HL-60/S4 treated with phorbol 12-myristate 13-acetate at 8.2 ng/mL for 4 days and 3 days (cell line): ENCODE data around the gene PLBD2.
"Not testable (repeated sequence)": the region's sequence is repeated elsewhere in the genome, so short reads cannot be mapped to it uniquely, and the experiment has no call there.

Experiments
- in situ Hi-C: fragments of 300-500 bp; cut with MboI; formaldehyde crosslinking; loops from 2 replicates; pipeline ENCODE4 v1.15.0; 2022; ENCODE audit warnings: low sequenced_read_pairs

The PLBD2 gene

DNA sequence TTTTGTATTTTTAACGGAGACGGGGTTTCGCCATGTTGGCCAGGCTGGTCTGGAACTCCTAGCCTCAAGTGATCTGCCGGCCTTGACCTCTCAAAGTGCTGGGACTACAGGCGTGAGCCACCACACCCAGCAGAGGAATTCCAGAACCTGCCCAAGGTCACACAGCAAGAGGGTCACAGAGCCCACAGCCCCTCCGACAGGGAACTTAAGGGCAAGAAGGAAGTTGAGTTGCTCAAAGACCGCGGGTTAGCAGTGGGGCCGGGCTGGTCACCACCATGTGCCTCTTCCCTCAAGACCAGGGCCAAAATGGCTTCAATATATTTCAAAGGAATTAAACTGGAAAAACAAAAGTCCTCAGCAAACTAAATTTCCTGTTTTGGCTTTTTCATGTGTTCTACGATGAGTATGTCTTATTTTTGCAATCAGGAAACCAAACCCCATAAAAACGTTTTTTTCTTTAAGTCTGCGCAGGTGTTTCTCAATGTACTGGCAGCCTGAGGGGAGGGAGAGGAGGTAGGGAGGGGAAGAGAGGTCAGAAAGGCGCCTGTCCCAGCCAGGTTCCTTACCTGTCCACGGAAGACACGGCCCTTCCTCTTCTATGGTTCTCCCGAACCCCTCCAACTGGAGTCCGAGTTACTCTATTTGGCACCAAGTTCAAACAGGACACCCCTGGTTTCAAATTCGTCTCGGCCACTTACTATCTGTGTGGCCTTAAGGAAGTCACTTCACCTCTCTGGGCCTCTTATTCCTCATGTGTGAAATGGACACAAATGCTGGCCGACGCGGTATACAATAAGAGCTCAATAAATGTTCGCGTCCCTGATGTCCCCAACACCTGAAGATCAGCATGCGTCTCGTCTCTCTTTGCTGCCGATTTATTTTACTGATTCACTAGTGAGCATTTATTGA, 24.3 kb upstream of the PLBD2 start:
- in situ Hi-C loops, result no loop called here

DNA sequence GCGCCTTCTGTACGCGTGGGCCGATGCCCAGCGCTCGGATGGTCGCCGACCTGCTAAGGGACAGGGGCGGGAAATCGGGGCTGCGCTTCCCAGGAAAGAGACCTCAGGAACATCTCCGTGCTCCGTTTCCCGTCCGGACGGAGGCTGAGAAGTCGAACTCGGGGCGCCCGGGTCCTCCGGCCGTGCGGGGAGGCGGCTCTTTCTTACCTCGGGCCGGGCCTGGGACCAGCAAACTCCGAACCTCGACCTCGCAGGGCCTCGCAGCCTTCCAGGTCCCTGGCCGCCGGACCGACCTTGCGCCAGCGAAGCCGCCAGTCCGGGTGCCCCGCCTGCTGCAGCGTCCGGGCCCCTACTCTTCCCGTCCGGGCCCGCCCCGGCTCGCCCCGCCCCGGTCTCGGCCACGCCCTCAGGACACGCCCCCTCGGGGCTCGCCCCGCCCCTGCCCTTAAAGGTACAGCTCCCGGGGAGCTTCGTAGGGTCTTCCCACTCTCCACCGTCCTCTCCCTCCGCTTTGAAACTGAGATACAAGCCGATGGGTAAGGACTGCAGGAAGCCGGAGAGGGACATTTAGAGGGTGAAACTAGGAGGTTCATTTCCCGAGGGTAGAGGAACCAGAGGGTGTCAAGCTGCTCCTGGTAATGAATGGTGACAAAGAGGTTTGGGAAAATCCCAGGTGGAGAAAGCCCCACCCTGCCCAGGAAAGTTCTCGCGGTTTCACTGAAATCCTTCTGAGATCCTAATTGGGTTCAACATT, 23.4 kb upstream of the PLBD2 start, which contains the start of gene SLC8B1:
SLC8B1 (minus strand) TSS at position 324 of the 754 bp plus-strand sequence. CDS start 2,231 bp downstream, outside the sequence.
- in situ Hi-C loops, result no loop called here

- in situ Hi-C loops, result no loop called here
These were observed 18.8 kb upstream of the PLBD2 start for GRCh38 chr12:113339540-113339939.

DNA sequence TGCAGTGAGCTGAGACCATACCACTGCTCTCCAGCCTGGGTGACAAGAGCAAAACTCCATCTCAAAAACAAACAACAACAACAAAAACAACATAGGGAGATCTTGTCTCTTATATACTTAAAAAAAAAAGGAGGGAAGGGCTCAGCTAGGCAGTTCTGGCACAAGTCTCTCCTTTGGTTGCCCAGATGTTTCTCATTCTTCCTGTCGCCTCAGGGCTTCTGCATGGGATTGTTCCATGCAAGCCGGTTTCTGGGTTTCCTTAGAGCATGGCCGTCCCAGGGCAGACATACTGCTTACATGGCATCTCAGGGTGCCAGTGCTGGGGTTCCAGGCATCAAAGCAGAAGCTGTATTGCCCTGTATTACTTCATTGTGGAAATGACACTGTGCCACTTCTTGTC, 18.3 kb upstream of the PLBD2 start:
- in situ Hi-C loops, result no loop called here

DNA sequence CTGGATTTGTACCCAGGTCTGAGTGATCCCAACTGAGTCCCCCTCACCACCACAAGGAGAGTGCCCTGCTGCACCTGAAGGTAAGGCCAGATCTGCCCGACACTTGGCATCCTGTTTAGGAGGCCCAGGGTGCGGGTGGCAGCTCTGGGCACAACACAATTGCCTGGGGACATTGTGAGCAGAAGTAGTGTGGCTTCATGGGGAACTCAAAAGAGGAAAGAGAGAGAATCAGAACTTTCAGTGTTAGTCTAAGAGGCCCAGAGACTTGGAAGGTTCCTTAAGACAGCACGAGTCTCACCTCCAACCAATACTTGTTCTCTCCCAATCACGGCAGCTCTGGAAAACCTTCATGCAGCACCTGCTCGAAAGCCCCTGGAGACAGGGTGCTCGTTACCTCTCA, 16.9 kb upstream of the PLBD2 start:
- in situ Hi-C loops, result no loop called here

DNA sequence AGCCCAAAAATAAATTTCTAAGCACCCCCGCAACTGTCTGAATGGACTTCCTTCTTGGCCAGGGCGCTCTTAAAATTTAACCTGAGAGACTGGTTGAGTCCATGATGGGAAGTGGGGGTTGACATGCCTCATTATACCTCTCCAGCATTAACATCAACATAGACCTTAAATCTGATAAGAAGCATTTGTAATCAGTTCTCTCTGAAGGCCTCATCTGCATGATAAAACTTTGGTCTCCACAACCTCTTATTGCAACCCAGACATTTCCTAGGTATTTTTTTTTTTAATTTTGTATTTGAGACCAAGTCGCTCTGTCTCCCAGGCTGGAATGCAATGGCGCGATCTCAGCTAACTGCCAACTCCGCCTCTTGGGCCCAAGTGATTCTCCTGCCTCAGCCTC, 13.1 kb upstream of the PLBD2 start:
- in situ Hi-C loops, result no loop called here

GRCh38 chr12:113346353-113346752, 12.0 kb upstream of the PLBD2 start:
- in situ Hi-C loops, result no loop called here

GRCh38 chr12:113347107-113347506, 11.3 kb upstream of the PLBD2 start:
- in situ Hi-C loops, result no loop called here

GRCh38 chr12:113347892-113348291, 10.5 kb upstream of the PLBD2 start:
- in situ Hi-C loops, result no loop called here

GRCh38 chr12:113348849-113349536, 9.4 kb upstream of the PLBD2 start:
- in situ Hi-C loops, result no loop called here

DNA sequence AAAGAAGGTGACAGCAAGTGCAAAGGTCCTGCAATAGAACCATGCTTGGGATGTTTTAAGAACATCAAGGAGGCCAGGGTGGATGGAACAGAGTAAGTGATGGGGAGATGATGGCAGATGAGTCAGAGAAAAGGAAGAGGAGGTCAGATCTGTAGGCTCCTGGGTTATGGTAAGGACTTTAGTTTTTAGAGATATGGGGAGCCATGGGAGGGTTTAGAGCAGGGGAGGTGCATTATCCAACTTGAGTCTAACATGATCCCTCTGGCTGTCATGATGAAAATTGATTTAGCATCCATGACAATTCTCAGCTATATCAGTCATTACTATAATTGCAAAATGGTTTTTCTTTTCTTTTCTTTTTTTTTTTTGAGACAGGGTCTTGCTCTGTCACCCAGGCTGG, 7.3 kb upstream of the PLBD2 start:
- in situ Hi-C loops, result no loop called here

DNA sequence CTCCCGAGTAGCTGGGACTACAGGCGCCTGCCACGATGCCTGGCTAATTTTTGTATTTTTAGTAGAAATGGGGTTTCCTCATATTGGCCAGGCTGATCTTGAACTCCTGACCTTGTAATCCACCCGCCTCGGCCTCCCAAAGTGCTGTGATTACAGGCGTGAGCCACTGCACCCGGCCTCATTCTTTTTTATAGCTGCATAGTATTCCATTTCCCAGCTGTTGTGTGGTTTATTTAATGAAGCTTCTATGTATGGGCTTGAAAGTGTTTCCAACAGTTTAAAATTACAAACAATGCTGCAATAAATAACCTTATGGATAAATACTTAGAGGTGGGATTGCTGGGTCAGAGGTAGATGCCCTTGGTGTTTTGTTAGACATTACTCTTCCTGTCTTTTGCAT, 4.2 kb upstream of the PLBD2 start:
- in situ Hi-C loops, result not testable (repeated sequence)

DNA sequence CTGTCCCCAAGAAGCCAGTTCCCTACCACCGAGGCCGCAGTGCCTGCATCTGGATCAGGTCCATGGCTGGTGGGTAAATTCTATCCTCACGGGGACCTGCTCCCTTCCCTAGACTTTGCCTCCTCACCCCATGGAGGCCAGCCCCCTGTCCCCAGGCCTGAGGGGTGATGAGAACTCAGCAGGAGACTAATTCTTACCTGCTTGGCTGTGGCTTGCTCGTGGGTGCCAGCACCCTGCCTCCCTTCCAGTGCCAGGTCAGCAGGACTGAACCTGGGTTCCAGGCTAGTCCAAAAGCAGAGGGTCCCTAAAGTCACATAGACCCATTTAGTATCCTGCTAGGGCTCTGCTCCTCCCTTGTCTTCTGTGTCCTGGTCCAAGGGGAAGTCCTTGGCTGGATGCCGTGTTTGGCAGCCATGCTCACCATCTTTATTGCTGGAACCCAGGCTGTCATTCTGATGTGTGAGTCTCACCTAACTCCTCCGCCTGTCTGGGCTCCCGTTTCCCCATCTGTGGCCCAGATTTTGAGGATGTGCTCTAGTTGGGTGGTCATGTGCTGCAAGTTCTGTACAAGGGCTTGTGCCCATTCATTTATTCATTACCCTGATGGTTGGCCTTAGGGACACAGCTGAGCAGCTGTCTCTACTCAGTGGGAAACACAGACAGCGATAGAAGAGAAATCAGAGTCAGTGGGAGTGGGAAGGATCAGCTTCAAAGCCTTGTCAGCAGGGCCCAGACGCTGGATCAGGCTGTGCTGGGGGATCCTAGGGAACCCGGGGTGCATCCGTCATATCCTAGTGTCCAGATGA, 949 bp downstream of the PLBD2 start:
- in situ Hi-C loops, result no loop called here

DNA sequence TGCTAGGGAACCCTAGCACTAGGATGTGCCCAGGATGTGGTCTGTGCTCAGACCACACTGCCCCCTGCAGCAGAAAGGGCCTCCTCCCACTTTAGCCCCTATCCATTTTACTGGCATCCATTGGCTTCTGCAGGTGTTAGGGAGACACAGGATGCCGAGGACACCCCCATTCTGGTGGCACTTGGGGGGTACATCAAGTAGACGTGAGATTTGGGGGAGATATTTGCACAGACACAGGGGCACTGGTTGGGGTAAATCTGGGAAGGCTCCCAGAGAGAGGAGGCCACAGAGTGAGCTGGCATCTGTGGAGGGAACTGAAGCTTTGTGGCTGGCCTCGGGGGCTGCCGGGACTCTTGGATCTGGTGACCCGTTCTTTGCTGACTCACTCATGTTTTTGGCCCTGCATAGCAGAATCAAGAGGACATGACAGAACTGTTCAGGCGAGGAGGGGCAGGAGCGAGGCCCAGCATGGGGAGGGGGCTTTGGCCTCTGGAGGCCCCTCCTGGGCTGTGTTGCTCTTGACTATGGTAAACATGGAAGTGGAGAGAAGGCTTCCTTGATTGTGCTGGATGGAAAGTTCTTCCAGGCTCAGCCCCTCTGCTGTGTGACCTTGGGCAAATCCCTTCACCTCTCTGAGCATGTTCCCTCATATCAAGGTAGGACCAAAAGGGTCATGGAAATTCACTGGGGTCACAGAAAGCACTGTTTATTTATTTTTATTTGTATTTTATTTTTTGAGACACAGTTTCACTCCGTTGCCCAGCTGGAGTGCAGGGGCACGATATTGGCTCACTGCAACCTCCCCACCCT, 1.8 kb downstream of the PLBD2 start:
- in situ Hi-C loops, result no loop called here

GRCh38 chr12:113361574-113362370, 3.4 kb downstream of the PLBD2 start:
- in situ Hi-C loops, result no loop called here

- in situ Hi-C loops, result no loop called here
These were observed 6.3 kb downstream of the PLBD2 start for GRCh38 chr12:113364698-113365097.

GRCh38 chr12:113365639-113366395, 7.4 kb downstream of the PLBD2 start:
- in situ Hi-C loops, result no loop called here

DNA sequence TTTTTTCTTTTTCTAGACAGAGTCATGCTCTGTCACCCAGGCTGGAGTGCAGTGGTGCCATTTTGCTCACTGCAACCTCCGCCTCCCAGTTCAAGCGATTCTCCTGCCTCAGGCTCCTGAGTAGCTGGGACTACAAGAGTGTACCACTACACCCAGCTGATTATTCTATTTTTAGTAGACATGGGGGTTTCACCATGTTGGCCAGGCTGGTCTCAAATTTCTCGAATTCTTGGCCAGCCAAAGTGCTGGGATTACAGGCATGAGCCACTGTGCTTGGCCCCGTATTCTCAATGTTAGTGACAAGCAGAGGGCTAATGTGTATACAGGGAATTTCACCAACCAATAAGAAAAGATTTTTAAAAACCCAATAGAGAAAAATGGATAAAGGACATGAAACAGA, 8.4 kb downstream of the PLBD2 start:
- in situ Hi-C loops, result no loop called here
